Measurements from ENCODE around the gene UGT1A9.

UGT1A9 gene

GRCh38 chr2:233764264-233764663 is 92.6 kb downstream of the UGT1A9 start:
- peaks cover 6% of the 10 kb centered on the region for H3K27me3 ChIP-seq (ENCODE audit: control insufficient read depth, low read length)
- no peak overlapping the region for H3K4me3 ChIP-seq (ENCODE audit: low read length)
- H3F3A ChIP-seq (ENCODE audit: control insufficient read depth, insufficient read depth) = no peaks in the 10 kb centered on the region
- no peaks in the 10 kb centered on the region for H4K20me1 ChIP-seq (ENCODE audit: control insufficient read depth, insufficient read depth, low read depth, low read length)
- no peak overlapping the region for H3K27ac ChIP-seq (ENCODE audit: low read depth, low read length)
- no peaks in the 10 kb centered on the region for H3K9me2 ChIP-seq (replicated peaks; ENCODE audit: control insufficient read depth, low read length)
- H3K79me2 ChIP-seq (ENCODE audit: control insufficient read depth, low read length) = no peaks in the 10 kb centered on the region
- H3K9me3 ChIP-seq (ENCODE audit: control insufficient read depth, insufficient read depth, low read length) = no peaks in the 10 kb centered on the region
- no peaks in the 10 kb centered on the region for H3K4me1 ChIP-seq (ENCODE audit: control insufficient read depth, low read length)
- TF ChIP-seq, protein P1, sequence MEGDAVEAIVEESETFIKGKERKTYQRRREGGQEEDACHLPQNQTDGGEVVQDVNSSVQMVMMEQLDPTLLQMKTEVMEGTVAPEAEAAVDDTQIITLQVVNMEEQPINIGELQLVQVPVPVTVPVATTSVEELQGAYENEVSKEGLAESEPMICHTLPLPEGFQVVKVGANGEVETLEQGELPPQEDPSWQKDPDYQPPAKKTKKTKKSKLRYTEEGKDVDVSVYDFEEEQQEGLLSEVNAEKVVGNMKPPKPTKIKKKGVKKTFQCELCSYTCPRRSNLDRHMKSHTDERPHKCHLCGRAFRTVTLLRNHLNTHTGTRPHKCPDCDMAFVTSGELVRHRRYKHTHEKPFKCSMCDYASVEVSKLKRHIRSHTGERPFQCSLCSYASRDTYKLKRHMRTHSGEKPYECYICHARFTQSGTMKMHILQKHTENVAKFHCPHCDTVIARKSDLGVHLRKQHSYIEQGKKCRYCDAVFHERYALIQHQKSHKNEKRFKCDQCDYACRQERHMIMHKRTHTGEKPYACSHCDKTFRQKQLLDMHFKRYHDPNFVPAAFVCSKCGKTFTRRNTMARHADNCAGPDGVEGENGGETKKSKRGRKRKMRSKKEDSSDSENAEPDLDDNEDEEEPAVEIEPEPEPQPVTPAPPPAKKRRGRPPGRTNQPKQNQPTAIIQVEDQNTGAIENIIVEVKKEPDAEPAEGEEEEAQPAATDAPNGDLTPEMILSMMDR (IDR thresholded peaks at IDR 0.05; ENCODE audit: low read depth, low read length, poor library complexity, severe bottlenecking) = no peak
- TF ChIP-seq EZH2phosphoT487 (IDR thresholded peaks at IDR 0.05; ENCODE audit: borderline replicate concordance, low read length) = no peak
- H3K36me3 ChIP-seq (ENCODE audit: control insufficient read depth, low read length) = no peaks in the 10 kb centered on the region
- no peak overlapping the region for H3K4me2 ChIP-seq (ENCODE audit: low read length)

DNA sequence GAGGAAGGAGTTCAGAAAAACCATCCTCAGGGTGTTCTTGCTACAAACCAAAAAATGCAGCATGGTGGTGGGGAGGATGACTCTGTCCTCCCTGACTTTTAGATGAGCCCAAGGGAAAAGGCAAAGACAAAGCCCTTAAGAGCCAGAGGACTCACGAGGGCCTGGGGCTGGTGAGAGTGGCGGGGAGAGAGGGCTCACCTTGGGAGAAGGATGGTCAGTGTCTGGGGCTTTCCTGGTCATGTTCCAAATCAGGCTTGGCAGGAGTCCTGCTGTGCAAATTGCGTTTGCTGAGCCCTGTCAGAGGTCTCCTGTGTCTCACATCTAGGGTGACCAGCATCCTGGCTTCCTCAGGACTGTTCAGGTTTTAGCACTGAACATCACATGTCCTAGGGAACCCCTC is 93.1 kb downstream of the UGT1A9 start:
- no peaks in the 10 kb centered on the region for H3K36me3 ChIP-seq (ENCODE audit: control insufficient read depth, low read length)
- H4K20me1 ChIP-seq (ENCODE audit: control insufficient read depth, insufficient read depth, low read depth, low read length) = no peaks in the 10 kb centered on the region
- no peaks in the 10 kb centered on the region for H3F3A ChIP-seq (ENCODE audit: control insufficient read depth, insufficient read depth)
- H3K9me3 ChIP-seq (ENCODE audit: control insufficient read depth, insufficient read depth, low read length) = no peaks in the 10 kb centered on the region
- H3K4me3 ChIP-seq (ENCODE audit: low read length) = no peak overlapping the region
- H3K4me2 ChIP-seq (ENCODE audit: low read length) = no peak overlapping the region
- H3K79me2 ChIP-seq (ENCODE audit: control insufficient read depth, low read length) = no peaks in the 10 kb centered on the region
- H3K4me1 ChIP-seq (ENCODE audit: control insufficient read depth, low read length) = no peaks in the 10 kb centered on the region
- no peaks in the 10 kb centered on the region for H3K9me2 ChIP-seq (replicated peaks; ENCODE audit: control insufficient read depth, low read length)
- H3K27ac ChIP-seq (ENCODE audit: low read depth, low read length) = no peak overlapping the region
- TF ChIP-seq, protein P1 (IDR thresholded peaks at IDR 0.05; ENCODE audit: low read depth, low read length, poor library complexity, severe bottlenecking) = no peak
- TF ChIP-seq EZH2phosphoT487 (IDR thresholded peaks at IDR 0.05; ENCODE audit: borderline replicate concordance, low read length) = no peak
- H3K27me3 ChIP-seq (ENCODE audit: control insufficient read depth, low read length) = peaks cover 6% of the 10 kb centered on the region

GRCh38 chr2:233766416-233766815 is 94.7 kb downstream of the UGT1A9 start:
- TF ChIP-seq, protein P1 (IDR thresholded peaks at IDR 0.05; ENCODE audit: low read depth, low read length, poor library complexity, severe bottlenecking) = no peak
- TF ChIP-seq EZH2phosphoT487 (IDR thresholded peaks at IDR 0.05; ENCODE audit: borderline replicate concordance, low read length) = no peak
- Histone ChIP-seq H3K36me3 (ENCODE audit: control insufficient read depth, low read length) (no peaks in the 10 kb centered on the region), H3K4me1 (ENCODE audit: control insufficient read depth, low read length) (no peaks in the 10 kb centered on the region), H3K9me3 (ENCODE audit: control insufficient read depth, insufficient read depth, low read length) (no peaks in the 10 kb centered on the region), H4K20me1 (ENCODE audit: control insufficient read depth, insufficient read depth, low read depth, low read length) (no peaks in the 10 kb centered on the region), H3K9me2 (replicated peaks; ENCODE audit: control insufficient read depth, low read length) (no peaks in the 10 kb centered on the region), H3F3A (ENCODE audit: control insufficient read depth, insufficient read depth) (no peaks in the 10 kb centered on the region), H3K27me3 (ENCODE audit: control insufficient read depth, low read length) (peaks cover 6% of the 10 kb centered on the region), H3K4me3 (ENCODE audit: low read length) (no peak overlapping the region), H3K27ac (ENCODE audit: low read depth, low read length) (no peak overlapping the region), H3K4me2 (ENCODE audit: low read length) (no peak overlapping the region), H3K79me2 (ENCODE audit: control insufficient read depth, low read length) (no peaks in the 10 kb centered on the region)

DNA sequence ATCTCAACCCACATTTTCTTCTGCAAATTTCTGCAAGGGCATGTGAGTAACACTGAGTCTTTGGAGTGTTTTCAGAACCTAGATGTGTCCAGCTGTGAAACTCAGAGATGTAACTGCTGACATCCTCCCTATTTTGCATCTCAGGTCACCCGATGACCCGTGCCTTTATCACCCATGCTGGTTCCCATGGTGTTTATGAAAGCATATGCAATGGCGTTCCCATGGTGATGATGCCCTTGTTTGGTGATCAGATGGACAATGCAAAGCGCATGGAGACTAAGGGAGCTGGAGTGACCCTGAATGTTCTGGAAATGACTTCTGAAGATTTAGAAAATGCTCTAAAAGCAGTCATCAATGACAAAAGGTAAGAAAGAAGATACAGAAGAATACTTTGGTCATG is 96.4 kb downstream of the UGT1A9 start:
- Histone ChIP-seq H3K79me2 (ENCODE audit: control insufficient read depth, low read length) (no peaks in the 10 kb centered on the region), H3K9me2 (replicated peaks; ENCODE audit: control insufficient read depth, low read length) (no peaks in the 10 kb centered on the region), H3K4me2 (ENCODE audit: low read length) (no peak overlapping the region), H3K9me3 (ENCODE audit: control insufficient read depth, insufficient read depth, low read length) (no peaks in the 10 kb centered on the region), H3K4me1 (ENCODE audit: control insufficient read depth, low read length) (no peaks in the 10 kb centered on the region), H3K4me3 (ENCODE audit: low read length) (no peak overlapping the region), H3K27me3 (ENCODE audit: control insufficient read depth, low read length) (peaks cover 5% of the 10 kb centered on the region), H3F3A (ENCODE audit: control insufficient read depth, insufficient read depth) (no peaks in the 10 kb centered on the region), H3K36me3 (ENCODE audit: control insufficient read depth, low read length) (no peaks in the 10 kb centered on the region), H4K20me1 (ENCODE audit: control insufficient read depth, insufficient read depth, low read depth, low read length) (no peaks in the 10 kb centered on the region), H3K27ac (ENCODE audit: low read depth, low read length) (no peak overlapping the region)
- TF ChIP-seq, protein P1 (IDR thresholded peaks at IDR 0.05; ENCODE audit: low read depth, low read length, poor library complexity, severe bottlenecking) = no peak
- no peak for TF ChIP-seq EZH2phosphoT487 (IDR thresholded peaks at IDR 0.05; ENCODE audit: borderline replicate concordance, low read length)
